ENCODE data around the gene ANO9.
"Not testable (repeated sequence)": the region's sequence is repeated elsewhere in the genome, so short reads cannot be mapped to it uniquely, and the experiment has no call there.

Gene ANO9

GRCh38 chr11:416757-417621, 24.8 kb downstream of the ANO9 start:
- no peak for DNase-seq (ENCODE audit: low read depth in 1 of 2, low spot score in 1 of 2)

- DNase-seq (ENCODE audit: low read depth in 1 of 2, low spot score in 1 of 2), result no peak
These were observed 25.6 kb downstream of the ANO9 start for GRCh38 chr11:416051-416756.

GRCh38 chr11:415640-416041, 26.2 kb downstream of the ANO9 start:
- no peak for DNase-seq (ENCODE audit: low read depth in 1 of 2, low spot score in 1 of 2)

DNA sequence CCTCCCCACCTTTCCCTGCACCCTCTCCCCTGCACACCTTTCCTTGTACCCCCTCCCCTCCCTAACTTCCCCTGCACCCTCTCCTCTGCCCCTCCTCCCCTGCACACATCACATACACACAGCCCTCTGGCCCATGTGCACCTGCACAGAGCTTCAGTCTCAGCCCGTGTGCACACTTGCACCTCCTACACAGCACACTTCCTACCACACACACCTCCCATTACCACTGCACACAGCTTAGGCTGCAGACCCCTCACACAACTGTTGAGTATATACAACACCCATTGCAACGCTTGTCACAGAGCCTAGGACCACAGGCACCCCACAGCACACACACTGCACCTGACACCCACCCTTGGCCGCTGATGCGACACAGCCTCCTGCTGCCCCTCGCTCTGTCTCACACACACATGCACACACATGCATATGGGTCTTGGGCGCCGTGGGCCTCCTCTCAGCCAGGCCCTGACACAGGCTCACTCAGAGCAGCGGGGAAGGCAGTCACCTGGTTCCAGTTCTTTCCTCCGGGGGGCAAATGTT, 27.4 kb downstream of the ANO9 start:
- DNase-seq (ENCODE audit: low read depth in 1 of 2, low spot score in 1 of 2), result no peak

DNA sequence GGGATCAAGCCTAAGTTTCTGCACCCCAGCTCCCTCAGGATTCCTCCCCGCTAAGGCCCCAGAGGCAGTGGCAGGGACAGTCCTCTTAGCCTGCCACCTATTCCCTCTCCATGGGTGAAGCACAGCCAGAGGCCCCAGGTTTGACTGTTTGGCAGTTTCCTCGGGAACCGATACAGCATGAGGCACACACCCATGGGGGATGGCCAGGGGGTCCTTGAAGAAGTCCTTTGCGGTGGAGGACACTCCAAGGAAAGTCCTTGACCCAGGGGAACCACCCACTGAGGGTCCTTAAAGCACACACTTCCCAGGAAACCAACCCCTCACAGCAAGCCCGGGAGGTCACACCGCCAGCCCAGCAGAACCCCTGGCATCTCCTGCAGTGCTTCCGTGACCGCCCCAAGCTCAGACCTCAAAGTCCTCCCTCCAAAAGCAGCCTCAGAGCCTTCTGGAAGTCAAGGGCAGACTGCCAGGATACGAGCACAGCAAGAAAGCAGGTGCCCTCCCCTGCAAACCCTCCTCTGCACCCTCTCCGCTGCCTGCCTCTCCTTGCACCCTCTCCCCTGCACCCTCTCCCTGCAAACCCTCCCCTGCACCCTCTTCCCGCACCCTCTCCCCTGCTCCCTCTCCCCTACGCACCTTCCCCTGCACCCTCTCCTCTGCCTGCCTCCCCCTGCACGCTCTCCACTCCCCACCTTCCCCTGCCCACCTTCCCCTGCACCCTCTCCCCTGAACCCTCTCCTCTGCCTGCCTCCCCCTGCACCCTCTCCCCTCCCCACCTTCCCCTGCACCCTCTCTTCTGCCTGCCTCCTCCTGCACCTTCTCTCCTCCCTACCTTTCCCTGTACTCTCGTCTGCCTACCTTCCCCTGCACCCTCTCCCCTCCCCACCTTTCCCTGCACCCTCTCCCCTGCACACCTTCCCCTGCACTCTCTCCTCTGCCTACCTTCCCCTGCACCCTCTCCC, 28.4 kb downstream of the ANO9 start:
- DNase-seq (ENCODE audit: low read depth in 1 of 2, low spot score in 1 of 2), result no peak

- no peak for DNase-seq (ENCODE audit: low read depth in 1 of 2, low spot score in 1 of 2)
These were observed 29.1 kb downstream of the ANO9 start for GRCh38 chr11:412641-413119.

DNA sequence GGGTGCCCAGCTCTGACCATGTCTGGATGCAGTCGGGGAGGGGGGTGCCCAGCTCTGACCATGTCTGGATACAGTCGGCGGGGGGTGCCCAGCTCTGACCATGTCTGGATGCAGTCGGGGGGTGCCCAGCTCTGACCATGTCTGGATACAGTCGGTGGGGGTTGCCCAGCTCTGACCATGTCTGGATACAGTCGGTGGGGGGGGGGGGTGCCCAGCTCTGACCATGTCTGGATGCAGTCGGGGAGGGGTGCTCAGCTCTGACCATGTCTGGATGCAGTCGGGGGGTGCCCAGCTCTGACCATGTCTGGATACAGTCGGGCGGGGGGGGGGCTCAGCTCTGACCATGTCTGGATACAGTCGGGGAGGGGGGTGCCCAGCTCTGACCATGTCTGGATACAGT, 30.3 kb downstream of the ANO9 start:
- DNase-seq (ENCODE audit: low read depth in 1 of 2, low spot score in 1 of 2), result not testable (repeated sequence)

DNA sequence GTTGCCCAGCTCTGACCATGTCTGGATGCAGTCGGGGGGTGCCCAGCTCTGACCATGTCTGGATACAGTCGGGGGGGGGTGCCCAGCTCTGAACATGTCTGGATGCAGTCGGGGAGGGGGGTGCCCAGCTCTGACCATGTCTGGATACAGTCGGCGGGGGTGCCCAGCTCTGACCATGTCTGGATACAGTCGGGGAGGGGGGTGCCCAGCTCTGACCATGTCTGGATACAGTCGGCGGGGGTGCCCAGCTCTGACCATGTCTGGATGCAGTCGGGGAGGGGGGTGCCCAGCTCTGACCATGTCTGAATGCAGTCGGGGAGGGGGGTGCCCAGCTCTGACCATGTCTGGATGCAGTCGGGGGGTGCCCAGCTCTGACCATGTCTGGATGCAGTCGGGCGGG, 31.1 kb downstream of the ANO9 start:
- DNase-seq (ENCODE audit: low read depth in 1 of 2, low spot score in 1 of 2), result not testable (repeated sequence)

- no peak for DNase-seq (ENCODE audit: low read depth in 1 of 2, low spot score in 1 of 2)
These were observed 32.0 kb downstream of the ANO9 start for GRCh38 chr11:409600-410483.

- no peak for DNase-seq (ENCODE audit: low read depth in 1 of 2, low spot score in 1 of 2)
These were observed 32.7 kb downstream of the ANO9 start for GRCh38 chr11:409008-409599.

DNA sequence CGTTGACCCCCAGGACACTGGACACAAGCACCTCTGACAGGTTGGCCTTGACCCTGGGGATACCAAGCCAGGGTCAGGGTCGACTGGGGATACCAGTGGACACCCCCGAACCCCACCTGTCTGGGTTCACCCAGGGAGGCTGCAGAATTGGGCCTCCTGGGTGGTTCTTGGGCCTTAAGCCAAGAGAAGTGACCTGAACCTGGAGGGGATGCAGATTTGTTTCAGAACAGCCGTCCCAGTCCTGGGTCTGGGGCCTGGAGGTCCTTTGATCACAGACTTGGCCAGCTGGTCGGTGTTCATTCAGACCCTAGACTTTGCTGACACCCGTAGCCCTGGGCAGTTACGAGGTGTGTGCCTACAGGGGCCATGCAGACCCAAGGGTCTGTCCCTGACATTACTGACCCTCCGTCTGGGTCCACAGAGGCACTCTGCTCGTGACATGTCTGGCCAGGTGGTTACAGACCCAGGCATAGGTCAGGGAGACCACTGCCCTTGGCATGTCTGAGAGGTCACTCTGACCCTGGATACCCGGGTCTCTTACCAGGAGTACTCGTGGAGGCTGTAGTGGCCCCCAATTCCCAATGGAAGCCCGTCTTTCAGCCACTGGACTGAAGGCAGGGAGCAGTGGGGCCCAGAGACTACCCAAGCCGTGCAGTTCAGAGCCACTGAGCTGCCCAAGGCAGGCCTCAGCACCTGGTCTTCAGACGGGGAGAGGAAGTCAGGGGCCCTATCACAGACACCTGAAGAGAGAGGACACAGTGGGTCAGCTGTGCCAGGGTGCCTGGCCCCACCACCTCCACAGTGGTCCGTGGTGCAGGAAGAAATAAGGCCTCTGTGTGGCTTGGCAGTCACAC, 33.4 kb downstream of the ANO9 start:
- no peak for DNase-seq (ENCODE audit: low read depth in 1 of 2, low spot score in 1 of 2)

- DNase-seq (ENCODE audit: low read depth in 1 of 2, low spot score in 1 of 2), result no peak
These were observed 34.1 kb downstream of the ANO9 start for GRCh38 chr11:407651-408123.

- DNase-seq (ENCODE audit: low read depth in 1 of 2, low spot score in 1 of 2), result peak; percentile 69 to 87
These were observed 34.8 kb downstream of the ANO9 start for GRCh38 chr11:406796-407650.

GRCh38 chr11:405954-406795, 35.6 kb downstream of the ANO9 start:
- DNase-seq (ENCODE audit: low read depth in 1 of 2, low spot score in 1 of 2), result no peak

DNA sequence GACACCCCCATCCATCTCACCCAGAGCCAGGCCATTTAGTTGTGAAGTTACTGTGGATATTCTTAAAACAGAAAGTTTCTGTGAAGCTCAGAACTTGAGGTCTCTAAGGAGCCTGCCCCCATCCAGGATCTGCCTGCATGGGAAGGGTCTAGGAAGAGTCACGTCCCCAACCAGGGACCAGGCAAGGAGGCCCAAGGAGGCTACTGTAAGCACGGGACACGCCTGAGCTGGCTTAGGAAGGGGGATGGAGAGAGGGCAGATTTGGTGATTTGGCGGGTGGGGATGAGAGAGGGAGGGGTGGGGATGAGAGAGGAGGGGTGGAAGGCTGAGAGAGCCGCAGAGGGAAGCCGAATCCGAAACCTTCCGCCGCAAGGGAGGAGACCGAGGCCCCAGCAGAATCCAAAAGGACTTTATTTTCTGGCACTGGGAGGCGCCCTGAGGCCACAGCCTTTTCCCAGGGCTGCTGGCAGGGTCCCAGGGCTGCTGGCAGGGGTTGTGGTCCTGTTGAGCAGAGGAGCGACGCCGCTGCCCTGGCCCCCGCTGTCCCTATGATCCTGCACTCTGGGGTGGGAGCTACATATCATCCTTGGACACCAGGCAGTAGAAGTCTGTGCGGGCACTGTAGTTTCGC, 36.4 kb downstream of the ANO9 start:
- DNase-seq (ENCODE audit: low read depth in 1 of 2, low spot score in 1 of 2), result no peak

Data from activated CD4-positive, alpha-beta T cell treated with anti-CD3 and anti-CD28 coated beads, Interleukin-2, amount 50 U/mL, for 24 hours (primary cell).